NCI-H524 (cell line): ENCODE data around the gene PIAS4.
A peak's percentile ranks its signal among the peaks of the same experiment; 100 is the strongest.

ENCODE experiments used
- DNase-seq, 2 experiments: peaks; one replicate each; lab custom pipeline; 2025; lab: John Stamatoyannopoulos, UW

The PIAS4 gene

GRCh38 chr19:4042731-4043082 is 35.2 kb downstream of the PIAS4 start:
- no peak for DNase-seq

GRCh38 chr19:4043401-4043800 is 35.9 kb downstream of the PIAS4 start:
- DNase-seq = no peak

- no peak for DNase-seq
Measured at GRCh38 chr19:4043966-4044715, 36.6 kb downstream of the PIAS4 start.

- DNase-seq = no peak
Measured at GRCh38 chr19:4044990-4045465, 37.5 kb downstream of the PIAS4 start.

- no peak for DNase-seq
Measured at GRCh38 chr19:4045597-4046361, 38.2 kb downstream of the PIAS4 start.

- no peak for DNase-seq
Measured at GRCh38 chr19:4046362-4046691, 38.8 kb downstream of the PIAS4 start.

GRCh38 chr19:4046946-4047683 is 39.6 kb downstream of the PIAS4 start:
- no peak for DNase-seq

GRCh38 chr19:4049432-4049831 is 41.9 kb downstream of the PIAS4 start:
- DNase-seq = no peak

- DNase-seq = no peak
Measured at GRCh38 chr19:4051175-4052101, 43.9 kb downstream of the PIAS4 start.

GRCh38 chr19:4052114-4052992 is 44.8 kb downstream of the PIAS4 start:
- no peak for DNase-seq

GRCh38 chr19:4052993-4053422 is 45.5 kb downstream of the PIAS4 start:
- no peak for DNase-seq

GRCh38 chr19:4053423-4054324 is 46.1 kb downstream of the PIAS4 start:
- no peak for DNase-seq

GRCh38 chr19:4054441-4055208 is 47.1 kb downstream of the PIAS4 start:
- no peak for DNase-seq

GRCh38 chr19:4055209-4055552 is 47.6 kb downstream of the PIAS4 start:
- no peak for DNase-seq

- no peak for DNase-seq
Measured at GRCh38 chr19:4057931-4058692, 50.6 kb downstream of the PIAS4 start.

- DNase-seq = peak; percentile 49 to 83
Measured at GRCh38 chr19:4058693-4059452, 51.3 kb downstream of the PIAS4 start.

GRCh38 chr19:4059453-4059871 is 51.9 kb downstream of the PIAS4 start:
- DNase-seq = no peak
